ENCODE data around the gene PRC1. TPM values are rescaled to one million over a fixed set of nuclear protein-coding genes. Genes with fewer than 3 reads are reported as not detected.
A peak's percentile ranks its signal among the peaks of the same experiment; 100 is the strongest.

Gene PRC1
- total and polyA plus RNA-seq, 5 donors: 5.1 to 8.7 (median 5.7) TPM

DNA sequence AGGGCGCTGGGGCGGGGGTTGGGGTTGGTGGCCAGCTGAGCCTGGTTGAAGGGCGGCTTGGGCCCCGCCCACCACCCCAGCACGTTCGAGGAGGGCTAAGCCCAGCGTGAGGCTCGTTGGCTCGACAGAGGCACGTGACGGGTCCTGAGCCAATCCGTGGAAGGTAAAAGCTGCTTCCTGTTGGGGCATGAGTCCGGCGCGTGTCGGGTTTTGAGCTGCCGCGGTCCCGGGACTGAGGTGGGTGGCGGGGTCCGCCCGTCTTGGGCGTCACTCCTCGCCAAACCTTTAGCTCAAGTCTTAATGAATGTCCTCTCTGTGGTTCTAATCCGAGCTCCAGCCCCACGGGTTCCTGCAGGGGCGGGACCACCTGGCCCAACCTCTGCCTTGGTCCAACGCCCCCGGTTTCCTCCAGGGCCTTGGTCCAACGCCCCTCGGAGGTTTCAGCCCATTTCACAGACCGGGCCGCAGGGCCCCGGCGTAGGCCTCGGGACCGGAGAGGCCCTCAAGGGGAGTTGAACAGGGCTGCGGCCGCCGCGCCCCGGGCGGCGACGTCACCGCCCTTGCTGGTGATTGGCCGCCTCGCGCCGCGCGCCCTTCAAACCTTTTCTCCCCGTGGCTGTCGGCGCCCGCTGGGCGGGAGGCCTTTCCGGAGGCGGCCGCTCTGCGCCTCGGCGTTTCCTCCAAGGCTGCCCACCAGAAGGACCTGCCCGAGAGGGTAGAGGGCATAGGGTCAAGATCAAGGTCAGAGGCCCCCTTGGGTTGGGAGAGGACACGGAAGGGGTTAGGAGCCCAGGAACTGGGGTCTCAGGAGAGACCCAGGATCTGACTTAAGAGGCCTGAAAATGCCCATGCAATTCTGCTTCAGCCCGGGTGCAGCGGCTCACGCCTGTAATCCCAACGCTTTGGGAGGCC is 39.4 kb downstream of the PRC1 start, which contains the start of gene RCCD1:
RCCD1 (plus strand) TSS at position 173 of the 912 bp plus-strand sequence. CDS start 1,851 bp downstream, outside the sequence.
- 3% methylated on average over 69 of the region's 69 CpGs for WGBS
- no peaks in the 10 kb centered on the region for H3K9me3 ChIP-seq (ENCODE audit: control insufficient read depth, low read length)
- intact Hi-C loops (cut with DNase I): loop anchor here in 3 of 4 donors (5.0 to 10.0 kb wide), 4 partner anchors 92 to 317 kb away; no protein-coding TSS in a partner anchor
- H3K4me3 ChIP-seq (ENCODE audit: low read length): peak within 1 kb of the TSS; percentile 54
- H3K27ac ChIP-seq (ENCODE audit: low read length): peak within 1 kb of the TSS; percentile 71
- H3K4me1 ChIP-seq (ENCODE audit: control insufficient read depth, insufficient read depth, low read length): no peaks in the 10 kb centered on the region
- H3K27me3 ChIP-seq (ENCODE audit: control insufficient read depth, insufficient read depth): no peaks in the 10 kb centered on the region
- ATAC-seq (peak; percentile 94 to 95), DNase-seq (peak; percentile 97 to 99 (median 98))

DNA sequence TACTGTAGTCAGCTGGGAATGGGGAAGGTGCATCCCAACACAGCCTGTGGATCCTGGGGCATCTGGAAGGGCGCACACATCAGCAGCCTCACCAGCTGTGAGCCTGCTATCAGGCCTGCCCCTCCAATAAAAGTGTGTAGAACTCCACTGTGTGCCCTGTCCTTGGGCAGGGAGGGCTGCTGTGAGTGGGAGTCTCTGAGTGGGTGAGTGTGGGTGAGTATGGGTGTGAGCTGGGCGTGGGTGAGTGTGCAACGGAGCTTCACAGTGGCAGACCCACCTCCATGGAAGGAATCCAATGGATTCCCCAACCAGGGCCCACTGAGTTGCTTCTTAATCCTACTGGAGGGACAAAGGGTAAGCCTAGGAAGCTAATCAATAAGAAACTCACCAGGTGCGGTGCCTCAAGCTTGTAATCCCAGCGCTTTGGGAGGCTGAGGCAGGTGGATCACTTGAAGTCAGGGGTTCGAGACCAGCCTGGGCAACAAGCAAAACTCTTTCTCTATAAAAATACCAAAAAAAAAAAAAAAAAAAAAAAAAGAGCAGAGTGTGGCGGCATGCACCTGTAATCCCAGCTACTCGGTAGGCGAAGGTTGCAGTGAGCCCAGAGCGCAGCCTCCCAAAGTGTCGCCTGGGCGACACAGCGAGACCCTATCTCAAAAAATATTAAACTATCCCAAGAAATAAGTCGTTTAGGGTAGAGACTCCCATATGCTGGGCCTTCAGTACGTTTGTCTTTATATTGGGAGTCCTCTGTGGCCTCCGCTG is 40.2 kb downstream of the PRC1 start:
- intact Hi-C loops (cut with DNase I): loop anchor here in 2 of 4 donors (10.0 kb wide), 1 partner anchor 311 kb away; no protein-coding TSS in a partner anchor
- DNase-seq: peak in 1 of 3 donors; percentile 48
- ATAC-seq: no peak
- no peak overlapping the region for H3K4me3 ChIP-seq (ENCODE audit: low read length)
- H3K9me3 ChIP-seq (ENCODE audit: control insufficient read depth, low read length): no peaks in the 10 kb centered on the region
- H3K4me1 ChIP-seq (ENCODE audit: control insufficient read depth, insufficient read depth, low read length): no peaks in the 10 kb centered on the region
- no peaks in the 10 kb centered on the region for H3K27me3 ChIP-seq (ENCODE audit: control insufficient read depth, insufficient read depth)
- 73% methylated on average over 16 of the region's 16 CpGs for WGBS
- no peak overlapping the region for H3K27ac ChIP-seq (ENCODE audit: low read length)

DNA sequence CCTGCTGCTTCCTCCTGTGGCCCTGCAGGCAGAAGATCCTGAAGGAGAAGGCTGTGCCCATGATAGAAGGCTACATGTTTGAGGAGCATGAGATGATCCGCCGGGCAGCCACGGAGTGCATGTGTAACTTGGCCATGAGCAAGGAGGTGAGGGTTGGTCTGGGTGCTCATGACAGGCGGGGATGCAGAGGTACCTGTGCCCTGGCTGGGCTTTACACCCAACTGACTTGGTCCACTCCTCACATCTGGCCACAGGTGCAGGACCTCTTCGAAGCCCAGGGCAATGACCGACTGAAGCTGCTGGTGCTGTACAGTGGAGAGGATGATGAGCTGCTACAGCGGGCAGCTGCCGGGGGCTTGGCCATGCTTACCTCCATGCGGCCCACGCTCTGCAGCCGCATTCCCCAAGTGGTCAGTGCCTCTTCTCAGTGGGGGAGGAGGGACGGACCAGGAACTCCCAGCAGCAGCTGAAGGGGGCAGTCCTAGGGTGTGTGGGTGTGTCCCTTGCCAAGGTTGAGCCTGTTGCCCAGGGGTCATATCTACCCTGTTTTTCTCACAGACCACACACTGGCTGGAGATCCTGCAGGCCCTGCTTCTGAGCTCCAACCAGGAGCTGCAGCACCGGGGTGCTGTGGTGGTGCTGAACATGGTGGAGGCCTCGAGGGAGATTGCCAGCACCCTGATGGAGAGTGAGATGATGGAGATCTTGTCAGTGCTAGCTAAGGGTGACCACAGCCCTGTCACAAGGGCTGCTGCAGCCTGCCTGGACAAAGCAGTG is 41.2 kb downstream of the PRC1 start:
- intact Hi-C loops (cut with DNase I): loop anchor here in 2 of 4 donors (10.0 kb wide), 1 partner anchor 312 kb away; no protein-coding TSS in a partner anchor
- Histone ChIP-seq H3K9me3 (ENCODE audit: control insufficient read depth, low read length) (no peaks in the 10 kb centered on the region), H3K4me3 (ENCODE audit: low read length) (no peak overlapping the region), H3K4me1 (ENCODE audit: control insufficient read depth, insufficient read depth, low read length) (no peaks in the 10 kb centered on the region), H3K27ac (ENCODE audit: low read length) (no peak overlapping the region), H3K27me3 (ENCODE audit: control insufficient read depth, insufficient read depth) (no peaks in the 10 kb centered on the region)
- 90% methylated on average over 14 of the region's 14 CpGs for WGBS
- no peak for ATAC-seq
- peak in 1 of 3 donors; percentile 39 for DNase-seq

DNA sequence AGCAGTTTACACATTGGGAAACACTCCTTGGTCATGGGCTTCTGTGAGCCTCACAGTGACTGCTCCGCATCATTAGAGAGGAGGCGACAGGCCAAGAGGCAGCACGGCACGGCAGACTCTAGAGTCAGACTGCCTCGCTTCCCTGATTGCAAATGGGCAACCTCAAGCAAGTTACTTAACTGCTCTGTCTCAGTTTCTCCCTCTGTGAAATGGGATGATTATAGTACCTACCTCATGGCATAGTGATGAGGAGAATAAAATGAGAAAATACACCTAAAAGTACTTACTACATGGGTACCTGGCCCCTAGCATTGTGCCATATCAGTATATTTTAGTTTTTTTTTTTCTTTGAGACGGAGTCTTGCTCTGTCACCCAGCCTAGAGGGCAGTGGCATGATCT is 43.7 kb downstream of the PRC1 start:
- H3K4me3 ChIP-seq (ENCODE audit: low read length): no peak overlapping the region
- no peak for ATAC-seq
- H3K27ac ChIP-seq (ENCODE audit: low read length): no peak overlapping the region
- 98% methylated on average over 6 of the region's 6 CpGs for WGBS
- intact Hi-C loops (cut with DNase I): loop anchor here in 2 of 4 donors (10.0 kb wide), 1 partner anchor 314 kb away; no protein-coding TSS in a partner anchor
- H3K9me3 ChIP-seq (ENCODE audit: control insufficient read depth, low read length): no peaks in the 10 kb centered on the region
- no peaks in the 10 kb centered on the region for H3K4me1 ChIP-seq (ENCODE audit: control insufficient read depth, insufficient read depth, low read length)
- H3K27me3 ChIP-seq (ENCODE audit: control insufficient read depth, insufficient read depth): no peaks in the 10 kb centered on the region
- no peak for DNase-seq

- ATAC-seq (no peak), DNase-seq (no peak)
- Histone ChIP-seq H3K4me3 (ENCODE audit: low read length) (no peak overlapping the region), H3K27me3 (ENCODE audit: control insufficient read depth, insufficient read depth) (no peaks in the 10 kb centered on the region), H3K27ac (ENCODE audit: low read length) (no peak overlapping the region), H3K4me1 (ENCODE audit: control insufficient read depth, insufficient read depth, low read length) (no peaks in the 10 kb centered on the region), H3K9me3 (ENCODE audit: control insufficient read depth, low read length) (no peaks in the 10 kb centered on the region)
- intact Hi-C loops (cut with DNase I): loop anchor here in 2 of 4 donors (10.0 kb wide), 1 partner anchor 315 kb away; no protein-coding TSS in a partner anchor
- WGBS: 92% methylated on average over 23 of the region's 23 CpGs
These were observed 44.2 kb downstream of the PRC1 start for GRCh38 chr15:90949979-90950675.

GRCh38 chr15:90948506-90948905 is 45.8 kb downstream of the PRC1 start:
- ATAC-seq: no peak

GRCh38 chr15:90947577-90948357 is 46.6 kb downstream of the PRC1 start:
- intact Hi-C loops (cut with DNase I): no loop called here

More at GRCh38 chr15:90948506-90948905, 45.8 kb downstream of the PRC1 start:
- no peaks in the 10 kb centered on the region for H3K27me3 ChIP-seq (ENCODE audit: control insufficient read depth, insufficient read depth)
- intact Hi-C loops (cut with DNase I): no loop called here
- WGBS: 96% methylated on average over 8 of the region's 8 CpGs
- H3K4me1 ChIP-seq (ENCODE audit: control insufficient read depth, insufficient read depth, low read length): no peaks in the 10 kb centered on the region
- no peak for DNase-seq
- no peak overlapping the region for H3K4me3 ChIP-seq (ENCODE audit: low read length)
- H3K9me3 ChIP-seq (ENCODE audit: control insufficient read depth, low read length): no peaks in the 10 kb centered on the region
- H3K27ac ChIP-seq (ENCODE audit: low read length): no peak overlapping the region

DNA sequence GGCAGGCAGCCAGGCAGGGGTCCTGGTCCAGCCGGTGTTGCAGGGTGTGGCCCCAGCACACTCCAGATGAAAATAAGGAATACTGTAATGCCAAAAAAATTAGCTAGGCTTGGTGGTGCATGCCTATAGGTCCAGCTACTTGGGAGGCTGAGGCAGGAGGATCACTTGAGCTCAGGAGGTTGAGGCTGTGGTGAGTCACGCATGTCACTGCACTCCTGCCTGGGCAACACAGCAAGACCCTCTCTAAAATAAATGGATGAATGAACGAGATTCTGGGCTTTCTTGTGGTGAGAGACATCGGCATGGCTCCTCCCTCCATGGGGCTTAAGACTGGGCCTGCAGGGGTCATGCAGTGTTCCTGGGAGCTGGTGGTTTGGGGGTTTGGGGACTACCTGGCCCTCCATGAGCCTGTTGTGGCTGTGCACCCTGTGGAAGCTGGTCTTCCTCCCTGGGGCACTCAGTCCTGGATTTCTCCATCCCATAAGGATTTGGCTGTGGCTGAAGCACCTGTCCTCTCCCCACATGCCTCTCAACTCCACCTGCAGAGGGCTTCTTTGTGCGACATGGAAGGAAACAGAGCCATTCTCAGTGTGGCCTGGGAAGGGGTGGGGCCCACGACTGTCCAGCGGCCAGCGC is 47.3 kb downstream of the PRC1 start:
- H3K27me3 ChIP-seq (ENCODE audit: control insufficient read depth, insufficient read depth): no peaks in the 10 kb centered on the region
- no peak overlapping the region for H3K4me3 ChIP-seq (ENCODE audit: low read length)
- DNase-seq (no peak), ATAC-seq (no peak)
- intact Hi-C loops (cut with DNase I): no loop called here
- no peak overlapping the region for H3K27ac ChIP-seq (ENCODE audit: low read length)
- WGBS: 90% methylated on average over 8 of the region's 8 CpGs
- H3K4me1 ChIP-seq (ENCODE audit: control insufficient read depth, insufficient read depth, low read length): no peaks in the 10 kb centered on the region
- H3K9me3 ChIP-seq (ENCODE audit: control insufficient read depth, low read length): no peaks in the 10 kb centered on the region

More at GRCh38 chr15:90947577-90948357, 46.6 kb downstream of the PRC1 start:
- 95% methylated on average over 18 of the region's 18 CpGs for WGBS
- ATAC-seq (peak in 1 of 2 donors; percentile 4), DNase-seq (no peak)
- H3K4me3 ChIP-seq (ENCODE audit: low read length): no peak overlapping the region
- no peaks in the 10 kb centered on the region for H3K27me3 ChIP-seq (ENCODE audit: control insufficient read depth, insufficient read depth)
- H3K9me3 ChIP-seq (ENCODE audit: control insufficient read depth, low read length): no peaks in the 10 kb centered on the region
- no peak overlapping the region for H3K27ac ChIP-seq (ENCODE audit: low read length)
- H3K4me1 ChIP-seq (ENCODE audit: control insufficient read depth, insufficient read depth, low read length): no peaks in the 10 kb centered on the region

- no peaks in the 10 kb centered on the region for H3K27me3 ChIP-seq (ENCODE audit: control insufficient read depth, insufficient read depth)
- ATAC-seq (no peak), DNase-seq (peak in 1 of 3 donors; percentile 28)
- H3K4me1 ChIP-seq (ENCODE audit: control insufficient read depth, insufficient read depth, low read length): no peaks in the 10 kb centered on the region
- intact Hi-C loops (cut with DNase I): no loop called here
- no peak overlapping the region for H3K4me3 ChIP-seq (ENCODE audit: low read length)
- no peak overlapping the region for H3K27ac ChIP-seq (ENCODE audit: low read length)
- no peaks in the 10 kb centered on the region for H3K9me3 ChIP-seq (ENCODE audit: control insufficient read depth, low read length)
- 91% methylated on average over 16 of the region's 16 CpGs for WGBS
These were observed 47.8 kb downstream of the PRC1 start for GRCh38 chr15:90946538-90946937.
